ENCODE measurements around the gene SNX5. TPM values are rescaled to one million over a fixed set of nuclear protein-coding genes. Genes with fewer than 3 reads are reported as not detected.

Gene SNX5
- total and polyA plus RNA-seq, 2 of the 13 experiments (the other 11 are each of a cell fraction or from before 2014, with no cell fraction given) = 664 to 1,040 TPM

DNA sequence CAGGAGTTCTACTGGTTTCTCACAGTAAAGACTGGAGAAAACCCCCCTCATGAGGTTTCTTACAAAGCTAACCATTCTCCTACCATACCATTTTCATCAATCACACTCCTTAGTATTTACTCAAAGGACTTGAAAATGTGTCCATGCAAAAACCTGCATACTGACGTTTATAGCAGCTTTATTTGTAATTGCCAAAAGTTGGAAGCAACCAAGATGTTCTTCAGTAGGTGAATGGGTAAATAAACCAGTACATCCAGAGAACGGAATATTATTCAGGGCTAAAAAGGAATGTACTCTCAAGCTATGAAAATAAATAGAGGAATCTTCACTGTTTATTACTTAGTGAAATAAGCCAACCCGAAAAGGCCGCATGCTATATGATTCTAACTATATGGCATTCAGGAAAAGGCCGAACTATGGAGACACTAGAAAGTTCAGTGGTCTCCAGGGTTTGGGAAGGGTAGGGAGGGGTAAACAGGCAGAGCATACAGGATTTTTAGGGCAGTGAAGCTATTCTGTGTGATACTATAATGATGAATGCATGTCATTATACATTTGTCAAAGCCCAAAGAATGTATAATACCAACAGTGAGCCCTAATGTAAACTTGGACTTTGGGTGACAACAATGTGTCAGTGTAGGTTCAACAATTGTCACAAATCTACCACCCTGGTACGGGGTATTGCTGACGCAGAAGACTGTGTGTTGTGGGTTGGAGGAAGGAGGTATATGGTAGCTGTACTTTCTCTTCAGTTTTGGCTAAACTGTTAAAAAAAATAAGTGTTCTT, 50.6 kb downstream of the SNX5 start (continued):
- TF ChIP-seq ZHX1 (CRISPR knock-in tag; IDR thresholded peaks at IDR 0.05; ENCODE audit: low read depth) (no peak), ONECUT2 (CRISPR knock-in tag; IDR thresholded peaks at IDR 0.05) (no peak), FOXP1 (IDR thresholded peaks at IDR 0.05) (peak; percentile 83), FOXP1 (CRISPR knock-in tag; IDR thresholded peaks at IDR 0.05) (peak; percentile 66), HHEX (CRISPR knock-in tag; IDR thresholded peaks at IDR 0.05) (no peak), ZNF138 (CRISPR knock-in tag; IDR thresholded peaks at IDR 0.05; ENCODE audit: low read depth) (no peak), USF2 (IDR thresholded peaks at IDR 0.05; ENCODE audit: low read depth, low read length) (no peak), USF2 (CRISPR knock-in tag; IDR thresholded peaks at IDR 0.05; ENCODE audit: borderline replicate concordance) (no peak), ZNF350 (CRISPR knock-in tag; IDR thresholded peaks at IDR 0.05; ENCODE audit: borderline replicate concordance, low read depth) (no peak), MED8 (CRISPR knock-in tag; IDR thresholded peaks at IDR 0.05; ENCODE audit: insufficient replicate concordance) (no peak), MEIS2 (CRISPR knock-in tag; IDR thresholded peaks at IDR 0.05) (peak; percentile 34; the same call in 1 of the 2 replicates), GATAD1 (CRISPR knock-in tag; IDR thresholded peaks at IDR 0.05) (no peak), PHF8 (CRISPR knock-in tag; IDR thresholded peaks at IDR 0.05) (no peak), ZNF335 (CRISPR knock-in tag; IDR thresholded peaks at IDR 0.05) (no peak)
- TF ChIP-seq, protein P1, sequence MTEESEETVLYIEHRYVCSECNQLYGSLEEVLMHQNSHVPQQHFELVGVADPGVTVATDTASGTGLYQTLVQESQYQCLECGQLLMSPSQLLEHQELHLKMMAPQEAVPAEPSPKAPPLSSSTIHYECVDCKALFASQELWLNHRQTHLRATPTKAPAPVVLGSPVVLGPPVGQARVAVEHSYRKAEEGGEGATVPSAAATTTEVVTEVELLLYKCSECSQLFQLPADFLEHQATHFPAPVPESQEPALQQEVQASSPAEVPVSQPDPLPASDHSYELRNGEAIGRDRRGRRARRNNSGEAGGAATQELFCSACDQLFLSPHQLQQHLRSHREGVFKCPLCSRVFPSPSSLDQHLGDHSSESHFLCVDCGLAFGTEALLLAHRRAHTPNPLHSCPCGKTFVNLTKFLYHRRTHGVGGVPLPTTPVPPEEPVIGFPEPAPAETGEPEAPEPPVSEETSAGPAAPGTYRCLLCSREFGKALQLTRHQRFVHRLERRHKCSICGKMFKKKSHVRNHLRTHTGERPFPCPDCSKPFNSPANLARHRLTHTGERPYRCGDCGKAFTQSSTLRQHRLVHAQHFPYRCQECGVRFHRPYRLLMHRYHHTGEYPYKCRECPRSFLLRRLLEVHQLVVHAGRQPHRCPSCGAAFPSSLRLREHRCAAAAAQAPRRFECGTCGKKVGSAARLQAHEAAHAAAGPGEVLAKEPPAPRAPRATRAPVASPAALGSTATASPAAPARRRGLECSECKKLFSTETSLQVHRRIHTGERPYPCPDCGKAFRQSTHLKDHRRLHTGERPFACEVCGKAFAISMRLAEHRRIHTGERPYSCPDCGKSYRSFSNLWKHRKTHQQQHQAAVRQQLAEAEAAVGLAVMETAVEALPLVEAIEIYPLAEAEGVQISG (CRISPR knock-in tag; IDR thresholded peaks at IDR 0.05) = no peak
- TF ChIP-seq, protein P2, sequence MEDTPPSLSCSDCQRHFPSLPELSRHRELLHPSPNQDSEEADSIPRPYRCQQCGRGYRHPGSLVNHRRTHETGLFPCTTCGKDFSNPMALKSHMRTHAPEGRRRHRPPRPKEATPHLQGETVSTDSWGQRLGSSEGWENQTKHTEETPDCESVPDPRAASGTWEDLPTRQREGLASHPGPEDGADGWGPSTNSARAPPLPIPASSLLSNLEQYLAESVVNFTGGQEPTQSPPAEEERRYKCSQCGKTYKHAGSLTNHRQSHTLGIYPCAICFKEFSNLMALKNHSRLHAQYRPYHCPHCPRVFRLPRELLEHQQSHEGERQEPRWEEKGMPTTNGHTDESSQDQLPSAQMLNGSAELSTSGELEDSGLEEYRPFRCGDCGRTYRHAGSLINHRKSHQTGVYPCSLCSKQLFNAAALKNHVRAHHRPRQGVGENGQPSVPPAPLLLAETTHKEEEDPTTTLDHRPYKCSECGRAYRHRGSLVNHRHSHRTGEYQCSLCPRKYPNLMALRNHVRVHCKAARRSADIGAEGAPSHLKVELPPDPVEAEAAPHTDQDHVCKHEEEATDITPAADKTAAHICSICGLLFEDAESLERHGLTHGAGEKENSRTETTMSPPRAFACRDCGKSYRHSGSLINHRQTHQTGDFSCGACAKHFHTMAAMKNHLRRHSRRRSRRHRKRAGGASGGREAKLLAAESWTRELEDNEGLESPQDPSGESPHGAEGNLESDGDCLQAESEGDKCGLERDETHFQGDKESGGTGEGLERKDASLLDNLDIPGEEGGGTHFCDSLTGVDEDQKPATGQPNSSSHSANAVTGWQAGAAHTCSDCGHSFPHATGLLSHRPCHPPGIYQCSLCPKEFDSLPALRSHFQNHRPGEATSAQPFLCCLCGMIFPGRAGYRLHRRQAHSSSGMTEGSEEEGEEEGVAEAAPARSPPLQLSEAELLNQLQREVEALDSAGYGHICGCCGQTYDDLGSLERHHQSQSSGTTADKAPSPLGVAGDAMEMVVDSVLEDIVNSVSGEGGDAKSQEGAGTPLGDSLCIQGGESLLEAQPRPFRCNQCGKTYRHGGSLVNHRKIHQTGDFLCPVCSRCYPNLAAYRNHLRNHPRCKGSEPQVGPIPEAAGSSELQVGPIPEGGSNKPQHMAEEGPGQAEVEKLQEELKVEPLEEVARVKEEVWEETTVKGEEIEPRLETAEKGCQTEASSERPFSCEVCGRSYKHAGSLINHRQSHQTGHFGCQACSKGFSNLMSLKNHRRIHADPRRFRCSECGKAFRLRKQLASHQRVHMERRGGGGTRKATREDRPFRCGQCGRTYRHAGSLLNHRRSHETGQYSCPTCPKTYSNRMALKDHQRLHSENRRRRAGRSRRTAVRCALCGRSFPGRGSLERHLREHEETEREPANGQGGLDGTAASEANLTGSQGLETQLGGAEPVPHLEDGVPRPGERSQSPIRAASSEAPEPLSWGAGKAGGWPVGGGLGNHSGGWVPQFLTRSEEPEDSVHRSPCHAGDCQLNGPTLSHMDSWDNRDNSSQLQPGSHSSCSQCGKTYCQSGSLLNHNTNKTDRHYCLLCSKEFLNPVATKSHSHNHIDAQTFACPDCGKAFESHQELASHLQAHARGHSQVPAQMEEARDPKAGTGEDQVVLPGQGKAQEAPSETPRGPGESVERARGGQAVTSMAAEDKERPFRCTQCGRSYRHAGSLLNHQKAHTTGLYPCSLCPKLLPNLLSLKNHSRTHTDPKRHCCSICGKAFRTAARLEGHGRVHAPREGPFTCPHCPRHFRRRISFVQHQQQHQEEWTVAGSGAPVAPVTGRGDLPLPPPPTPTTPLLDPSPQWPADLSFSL (CRISPR knock-in tag; IDR thresholded peaks at IDR 0.05) = peak; percentile 79
